NCI-H226 (cell line): ENCODE data around the gene EFCAB7.
"Not testable (repeated sequence)": the region's sequence is repeated elsewhere in the genome, so short reads cannot be mapped to it uniquely, and the experiment has no call there.

Experiments used
- DNase-seq: peaks from one replicate; pipeline ENCODE4 v3.0.0-alpha.2; 2015

Gene EFCAB7

GRCh38 chr1:63557365-63557987, 34.2 kb downstream of the EFCAB7 start:
- DNase-seq: no peak

- no peak for DNase-seq
These were observed 36.0 kb downstream of the EFCAB7 start for GRCh38 chr1:63559357-63559756.

- DNase-seq: no peak
These were observed 40.4 kb downstream of the EFCAB7 start for GRCh38 chr1:63563745-63564144.

- DNase-seq: no peak
These were observed 45.7 kb downstream of the EFCAB7 start for GRCh38 chr1:63569068-63569467.

GRCh38 chr1:63569640-63570316, 46.5 kb downstream of the EFCAB7 start:
- DNase-seq: no peak

GRCh38 chr1:63572686-63573085, 49.4 kb downstream of the EFCAB7 start:
- not testable (repeated sequence) for DNase-seq

- peak; percentile 15 for DNase-seq
These were observed 51.0 kb downstream of the EFCAB7 start for GRCh38 chr1:63574203-63574796.

GRCh38 chr1:63575340-63575826, 52.1 kb downstream of the EFCAB7 start:
- no peak for DNase-seq

- not testable (repeated sequence) for DNase-seq
These were observed 63.0 kb downstream of the EFCAB7 start for GRCh38 chr1:63586326-63586725.

- no peak for DNase-seq
These were observed 66.8 kb downstream of the EFCAB7 start for GRCh38 chr1:63590166-63590560.

GRCh38 chr1:63592536-63593302, 69.4 kb downstream of the EFCAB7 start:
- peak; percentile 9 for DNase-seq

GRCh38 chr1:63593303-63593885, 70.1 kb downstream of the EFCAB7 start, which contains the start of gene PGM1:
Gene PGM1, plus strand, starts transcription at chr1:63593411. Its CDS starts 78 bp downstream, at chr1:63593489.
- DNase-seq: peak; percentile 65

- DNase-seq: peak; percentile 91
These were observed 70.7 kb downstream of the EFCAB7 start for GRCh38 chr1:63593886-63594605.

- no peak for DNase-seq
These were observed 72.1 kb downstream of the EFCAB7 start for GRCh38 chr1:63595435-63595834.

GRCh38 chr1:63599799-63600198, 76.5 kb downstream of the EFCAB7 start:
- DNase-seq: no peak

- no peak for DNase-seq
These were observed 76.9 kb downstream of the EFCAB7 start for GRCh38 chr1:63600248-63600647.

GRCh38 chr1:63601061-63601460, 77.7 kb downstream of the EFCAB7 start:
- no peak for DNase-seq

GRCh38 chr1:63601463-63601862, 78.1 kb downstream of the EFCAB7 start:
- no peak for DNase-seq

- DNase-seq: no peak
These were observed 78.6 kb downstream of the EFCAB7 start for GRCh38 chr1:63601912-63602311.

GRCh38 chr1:63602629-63603028, 79.3 kb downstream of the EFCAB7 start:
- no peak for DNase-seq

GRCh38 chr1:63603810-63604209, 80.5 kb downstream of the EFCAB7 start:
- DNase-seq: no peak

GRCh38 chr1:63607322-63607721, 84.0 kb downstream of the EFCAB7 start:
- DNase-seq: no peak
